ENCODE results near the gene NXF1. TPM values are rescaled to one million over a fixed set of nuclear protein-coding genes. Genes with fewer than 3 reads are reported as not detected.

The NXF1 gene
- total and polyA plus RNA-seq, 2 experiments from 2014 or later = 37.2 to 71.9 TPM

DNA sequence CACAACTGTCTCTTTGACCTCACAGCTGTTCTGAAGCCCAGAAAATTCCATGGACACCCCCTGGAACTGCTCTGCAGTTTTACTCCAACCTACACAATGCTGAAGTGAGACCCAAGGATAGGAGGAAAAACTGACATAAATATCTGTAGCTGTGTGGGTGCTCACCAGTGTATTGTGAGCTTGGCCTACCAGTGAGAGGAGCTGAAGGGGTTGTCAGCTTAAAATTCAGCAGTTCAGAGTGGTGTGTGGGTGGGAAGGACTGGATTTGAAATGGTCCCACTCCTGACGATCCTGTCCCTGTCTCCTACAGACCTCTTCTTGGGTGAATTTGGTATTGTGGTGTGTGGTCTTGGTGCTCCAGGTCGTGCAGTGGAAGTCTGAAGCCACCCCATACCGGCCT lies 15.7 kb downstream of the NXF1 start:
- Histone ChIP-seq H3K27me3 (no peaks in the 10 kb centered on the region), H3K27ac (no peak overlapping the region), H3K4me3 (no peak overlapping the region), H3K4me2 (no peak overlapping the region), H3K79me2 (peaks cover 55% of the 10 kb centered on the region), H3K9me3 (ENCODE audit: low read depth) (no peaks in the 10 kb centered on the region), H3K4me1 (ENCODE audit: insufficient read depth) (peaks cover 40% of the 10 kb centered on the region), H3K36me3 (replicated peaks; ENCODE audit: insufficient read depth, low read depth) (no peaks in the 10 kb centered on the region), H4K20me1 (ENCODE audit: insufficient read depth, poor library complexity, severe bottlenecking) (no peaks in the 10 kb centered on the region), H2AFZ (no peak overlapping the region), H3K9me2 (replicated peaks; ENCODE audit: insufficient read depth) (no peaks in the 10 kb centered on the region)
- TF ChIP-seq EZH2phosphoT487 (IDR thresholded peaks at IDR 0.05; ENCODE audit: low read depth, severe bottlenecking, unreplicated experiment) (no peak), EZH2 (IDR thresholded peaks at IDR 0.05; ENCODE audit: borderline replicate concordance) (no peak)
- TF ChIP-seq, protein P1, sequence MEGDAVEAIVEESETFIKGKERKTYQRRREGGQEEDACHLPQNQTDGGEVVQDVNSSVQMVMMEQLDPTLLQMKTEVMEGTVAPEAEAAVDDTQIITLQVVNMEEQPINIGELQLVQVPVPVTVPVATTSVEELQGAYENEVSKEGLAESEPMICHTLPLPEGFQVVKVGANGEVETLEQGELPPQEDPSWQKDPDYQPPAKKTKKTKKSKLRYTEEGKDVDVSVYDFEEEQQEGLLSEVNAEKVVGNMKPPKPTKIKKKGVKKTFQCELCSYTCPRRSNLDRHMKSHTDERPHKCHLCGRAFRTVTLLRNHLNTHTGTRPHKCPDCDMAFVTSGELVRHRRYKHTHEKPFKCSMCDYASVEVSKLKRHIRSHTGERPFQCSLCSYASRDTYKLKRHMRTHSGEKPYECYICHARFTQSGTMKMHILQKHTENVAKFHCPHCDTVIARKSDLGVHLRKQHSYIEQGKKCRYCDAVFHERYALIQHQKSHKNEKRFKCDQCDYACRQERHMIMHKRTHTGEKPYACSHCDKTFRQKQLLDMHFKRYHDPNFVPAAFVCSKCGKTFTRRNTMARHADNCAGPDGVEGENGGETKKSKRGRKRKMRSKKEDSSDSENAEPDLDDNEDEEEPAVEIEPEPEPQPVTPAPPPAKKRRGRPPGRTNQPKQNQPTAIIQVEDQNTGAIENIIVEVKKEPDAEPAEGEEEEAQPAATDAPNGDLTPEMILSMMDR (IDR thresholded peaks at IDR 0.05; ENCODE audit: poor library complexity) = no peak
- DNase-seq (ENCODE audit: low spot score) = no peak
- 100% methylated on average over 2 of the region's 3 CpGs for WGBS (ENCODE audit: low lambda C conversion rate, missing lambda C conversion rate)

DNA sequence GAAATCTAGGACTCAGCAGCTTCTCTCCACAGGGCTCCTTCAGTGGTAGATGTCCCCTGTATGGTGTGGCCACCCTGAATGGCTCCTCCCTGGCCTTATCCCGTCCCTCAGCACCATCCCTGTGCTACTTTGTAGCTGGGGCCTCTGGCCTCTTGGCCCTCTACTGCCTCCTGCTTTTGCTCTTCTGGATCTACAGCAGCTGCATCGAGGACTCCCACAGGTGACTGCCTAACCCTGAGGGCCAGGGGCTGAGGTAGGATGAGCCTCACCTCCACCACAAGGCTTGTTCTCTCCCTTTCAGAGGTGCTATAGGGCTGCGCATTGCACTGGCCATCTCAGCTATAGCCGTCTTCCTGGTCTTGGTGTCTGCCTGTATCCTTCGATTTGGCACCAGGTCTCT lies 16.2 kb downstream of the NXF1 start:
- Histone ChIP-seq H3K9me2 (replicated peaks; ENCODE audit: insufficient read depth) (no peaks in the 10 kb centered on the region), H3K4me2 (peak overlapping the region; percentile 91), H3K27ac (no peak overlapping the region), H3K27me3 (no peaks in the 10 kb centered on the region), H2AFZ (no peak overlapping the region), H3K4me1 (ENCODE audit: insufficient read depth) (peaks cover 40% of the 10 kb centered on the region), H4K20me1 (ENCODE audit: insufficient read depth, poor library complexity, severe bottlenecking) (no peaks in the 10 kb centered on the region), H3K4me3 (no peak overlapping the region), H3K36me3 (replicated peaks; ENCODE audit: insufficient read depth, low read depth) (no peaks in the 10 kb centered on the region), H3K9me3 (ENCODE audit: low read depth) (no peaks in the 10 kb centered on the region), H3K79me2 (peaks cover 58% of the 10 kb centered on the region)
- WGBS (ENCODE audit: low lambda C conversion rate, missing lambda C conversion rate) = 86% methylated on average over 5 of the region's 5 CpGs
- DNase-seq (ENCODE audit: low spot score) = no peak
- TF ChIP-seq EZH2phosphoT487 (IDR thresholded peaks at IDR 0.05; ENCODE audit: low read depth, severe bottlenecking, unreplicated experiment) (no peak), EZH2 (IDR thresholded peaks at IDR 0.05; ENCODE audit: borderline replicate concordance) (no peak)
- TF ChIP-seq, protein P1 (IDR thresholded peaks at IDR 0.05; ENCODE audit: poor library complexity) = no peak

DNA sequence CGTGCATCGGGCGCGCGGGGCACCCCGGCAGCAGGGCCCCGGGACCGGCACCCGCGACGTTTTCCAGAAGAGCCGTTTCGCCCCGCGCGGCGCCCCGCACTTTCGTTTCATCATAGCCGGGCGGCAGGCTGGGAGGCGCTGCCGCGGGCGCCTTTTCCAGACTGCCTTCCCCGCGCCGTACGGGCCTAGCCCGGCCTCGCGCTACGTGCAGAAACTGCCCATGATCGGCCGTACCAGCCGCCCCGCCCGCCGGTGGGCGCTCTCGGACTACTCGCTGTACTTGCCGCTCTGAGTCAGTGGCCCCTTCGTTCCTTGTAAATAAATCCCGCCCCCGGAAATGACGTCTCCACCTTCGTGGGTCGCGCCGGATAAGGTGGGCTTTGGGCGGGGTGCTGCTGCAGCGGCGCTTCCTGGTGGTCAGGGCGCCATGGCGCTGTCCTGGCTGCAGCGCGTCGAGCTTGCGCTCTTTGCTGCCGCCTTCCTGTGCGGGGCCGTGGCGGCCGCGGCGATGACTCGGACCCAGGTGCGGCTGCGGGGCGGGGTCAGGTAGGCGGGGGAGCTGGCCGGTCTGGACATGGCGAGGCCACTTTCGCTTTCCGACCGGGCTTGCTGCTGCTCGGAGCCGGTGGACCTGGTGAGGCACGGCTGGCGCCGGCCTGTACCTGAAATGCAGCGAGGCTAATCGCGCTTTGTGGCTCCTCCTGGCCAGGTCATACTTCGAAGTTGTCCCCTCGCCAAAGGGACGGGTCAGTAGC lies 18.1 kb downstream of the NXF1 start, which contains the start of gene TMEM179B:
TMEM179B (plus strand) TSS at position 398 of the 755 bp plus-strand sequence; CDS start at position 428, 30 bp downstream.
- Histone ChIP-seq H4K20me1 (ENCODE audit: insufficient read depth, poor library complexity, severe bottlenecking) (no peaks in the 10 kb centered on the region), H3K36me3 (replicated peaks; ENCODE audit: insufficient read depth, low read depth) (no peaks in the 10 kb centered on the region), H3K4me3 (peak within 1 kb of the TSS; percentile 76), H3K9me3 (ENCODE audit: low read depth) (no peaks in the 10 kb centered on the region), H3K4me2 (peak within 1 kb of the TSS; percentile 91), H3K79me2 (peaks cover 58% of the 10 kb centered on the region), H2AFZ (peak within 1 kb of the TSS; percentile 62), H3K27ac (peak within 1 kb of the TSS; percentile 93), H3K9me2 (replicated peaks; ENCODE audit: insufficient read depth) (no peaks in the 10 kb centered on the region), H3K27me3 (no peaks in the 10 kb centered on the region), H3K4me1 (ENCODE audit: insufficient read depth) (peaks cover 29% of the 10 kb centered on the region)
- DNase-seq (ENCODE audit: low spot score) = peak; percentile 100
- WGBS (ENCODE audit: low lambda C conversion rate, missing lambda C conversion rate) = under 1% methylated on average over 87 of the region's 88 CpGs
- TF ChIP-seq, protein P1 (IDR thresholded peaks at IDR 0.05; ENCODE audit: poor library complexity) = peak; percentile 63
- no peak for TF ChIP-seq EZH2phosphoT487 (IDR thresholded peaks at IDR 0.05; ENCODE audit: low read depth, severe bottlenecking, unreplicated experiment)
- no peak for TF ChIP-seq EZH2 (IDR thresholded peaks at IDR 0.05; ENCODE audit: borderline replicate concordance)
